HEK293 (cell line): ENCODE results near the gene SLC1A2.
A peak's percentile ranks its signal among the peaks of the same experiment; 100 is the strongest.

Experiments
- CTCF ChIA-PET: fragments of 350-600 bp; formaldehyde crosslinking; extraction: SDS; loops from one replicate; lab custom pipeline; 2021; ENCODE audit warnings: antibody characterized with exemption; lab: Yijun Ruan, JAX
- POLR2A ChIA-PET: fragments of 300-600 bp; formaldehyde crosslinking; extraction: SDS; loops from one replicate; lab custom pipeline; 2020; ENCODE audit warnings: antibody characterized with exemption, inconsistent platforms; lab: Yijun Ruan, JAX
- H3K27ac ChIP-seq: fragments of 200-500 bp; sonication (Bioruptor generic); 2 replicates; pipeline ENCODE4 v1.5.1; 2014; ENCODE audit warnings: low read depth, low read length, control low read depth, inconsistent platforms; ENCODE audit errors: extremely low read depth
- H3K36me3 ChIP-seq, 2 experiments: fragments of 200-500 bp in 1 of 2; sonication (Bioruptor generic) in 1 of 2; 1 replicate in 1 of 2; 2 replicates in 1 of 2; pipeline ENCODE4 v1.5.1; 2014 to 2017; ENCODE audit warnings: inconsistent platforms in 2 of 2, low read length in 2 of 2; ENCODE audit not compliant: control insufficient read depth in 2 of 2, insufficient read depth in 1 of 2
- H3K4me1 ChIP-seq: fragments of 200-500 bp; sonication (Bioruptor generic); 2 replicates; pipeline ENCODE4 v1.5.1; 2014; ENCODE audit warnings: mild to moderate bottlenecking, low read length, inconsistent platforms; ENCODE audit not compliant: control insufficient read depth, insufficient read depth
- H3K4me3 ChIP-seq: 2 replicates; pipeline ENCODE4 v1.5.1; 2011; ENCODE audit warnings: low read depth, mild to moderate bottlenecking, control low read depth, low read length, moderate library complexity
- H3K9me3 ChIP-seq: fragments of 200-500 bp; sonication (Bioruptor generic); 2 replicates; pipeline ENCODE4 v1.5.1; 2014; ENCODE audit warnings: low read depth, low read length, inconsistent platforms; ENCODE audit not compliant: control insufficient read depth, insufficient read depth
- GFI1B ChIP-seq: fragments of 450-650 bp; formaldehyde crosslinking; IDR thresholded peaks from 2 replicates; pipeline ENCODE4 v1.5.1; 2016; ENCODE audit warnings: missing biosample characterization, missing genetic modification characterization
- ZBTB8A ChIP-seq: fragments of 450-650 bp; formaldehyde crosslinking; IDR thresholded peaks from 2 replicates; pipeline ENCODE4 v1.5.1; 2016; ENCODE audit warnings: missing biosample characterization, missing genetic modification characterization
- ZEB2 ChIP-seq: fragments of 450-650 bp; formaldehyde crosslinking; IDR thresholded peaks from 2 replicates; pipeline ENCODE4 v1.5.1; 2016; ENCODE audit warnings: missing biosample characterization, missing genetic modification characterization
- ZNF155 ChIP-seq: fragments of 450-650 bp; formaldehyde crosslinking; IDR thresholded peaks from 2 replicates; pipeline ENCODE4 v1.5.1; 2016; ENCODE audit warnings: missing biosample characterization, missing genetic modification characterization
- ZNF221 ChIP-seq: fragments of 450-650 bp; formaldehyde crosslinking; IDR thresholded peaks from 2 replicates; pipeline ENCODE4 v1.5.1; 2017; ENCODE audit warnings: missing biosample characterization, missing genetic modification characterization, borderline replicate concordance
- ZNF37A ChIP-seq: fragments of 450-650 bp; IDR thresholded peaks from 2 replicates; pipeline ENCODE4 v1.5.1; 2018; ENCODE audit warnings: missing biosample characterization, missing genetic modification characterization
- ZNF404 ChIP-seq: fragments of 450-650 bp; formaldehyde crosslinking; IDR thresholded peaks from 2 replicates; pipeline ENCODE4 v1.5.1; 2017; ENCODE audit warnings: missing biosample characterization, missing genetic modification characterization
- ZNF629 ChIP-seq: fragments of 450-650 bp; formaldehyde crosslinking; IDR thresholded peaks from 2 replicates; pipeline ENCODE4 v1.5.1; 2017; ENCODE audit warnings: missing biosample characterization, missing genetic modification characterization
- ZNF660 ChIP-seq: fragments of 450-650 bp; IDR thresholded peaks from 2 replicates; pipeline ENCODE4 v1.5.1; 2018; ENCODE audit warnings: missing biosample characterization, mild to moderate bottlenecking, missing genetic modification characterization
- ZNF701 ChIP-seq: fragments of 450-650 bp; formaldehyde crosslinking; IDR thresholded peaks from 2 replicates; pipeline ENCODE4 v1.5.1; 2016; ENCODE audit warnings: missing biosample characterization, missing genetic modification characterization
- ZNF776 ChIP-seq: fragments of 450-650 bp; formaldehyde crosslinking; IDR thresholded peaks from 2 replicates; pipeline ENCODE4 v1.5.0; 2017; ENCODE audit warnings: missing biosample characterization, missing genetic modification characterization, borderline replicate concordance
- TF ChIP-seq, protein P1 (sequence below): fragments of 450-650 bp; formaldehyde crosslinking; IDR thresholded peaks from 2 replicates; pipeline ENCODE4 v1.5.1; 2017; ENCODE audit warnings: missing biosample characterization, missing genetic modification characterization
- TF ChIP-seq, protein P2 (sequence below): fragments of 450-650 bp; formaldehyde crosslinking; IDR thresholded peaks from 2 replicates; pipeline ENCODE4 v1.5.1; 2016; ENCODE audit warnings: missing biosample characterization, missing genetic modification characterization
- TF ChIP-seq, protein P3 (sequence below): fragments of 450-650 bp; formaldehyde crosslinking; IDR thresholded peaks from 2 replicates; pipeline ENCODE4 v1.5.1; 2016; ENCODE audit warnings: missing biosample characterization, missing genetic modification characterization, low read depth
- TF ChIP-seq, protein P4 (sequence below): fragments of 450-650 bp; formaldehyde crosslinking; IDR thresholded peaks from 2 replicates; pipeline ENCODE4 v1.5.0; 2017; ENCODE audit warnings: missing biosample characterization, missing genetic modification characterization, borderline replicate concordance
- TF ChIP-seq, protein P5 (sequence below): fragments of 450-650 bp; formaldehyde crosslinking; conservative IDR thresholded peaks from 2 replicates; pipeline ENCODE4 v1.5.1; 2016; ENCODE audit warnings: low read depth, missing biosample characterization, missing genetic modification characterization
- TF ChIP-seq, protein P6 (sequence below): fragments of 450-650 bp; formaldehyde crosslinking; IDR thresholded peaks from 2 replicates; pipeline ENCODE4 v1.5.1; 2016; ENCODE audit warnings: missing biosample characterization, missing genetic modification characterization
- TF ChIP-seq, protein P7 (sequence below): fragments of 450-650 bp; formaldehyde crosslinking; IDR thresholded peaks from 2 replicates; pipeline ENCODE4 v1.5.1; 2017; ENCODE audit warnings: missing biosample characterization, missing genetic modification characterization

SLC1A2 gene

DNA sequence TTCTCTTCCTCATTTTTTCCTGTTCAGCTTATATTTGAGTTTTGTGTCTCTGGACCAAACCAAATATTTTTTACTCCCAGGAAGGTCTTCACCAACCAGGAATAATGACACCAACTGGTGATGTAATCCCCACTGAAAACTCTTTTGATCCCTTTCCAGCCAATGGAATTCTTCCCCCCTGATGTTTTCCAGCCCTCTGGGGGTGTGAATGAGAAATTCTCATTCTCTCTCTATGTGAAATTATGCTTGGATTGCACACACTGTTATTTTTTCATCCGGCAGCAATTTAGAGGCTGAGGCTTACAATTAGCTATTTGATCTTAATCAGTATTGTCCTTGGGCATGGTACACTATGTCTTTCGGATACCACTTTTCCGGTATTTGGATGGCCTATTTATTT, 39.5 kb upstream of the SLC1A2 start (continued):
- TF ChIP-seq ZBTB8A: no peak
- TF ChIP-seq, protein P1, sequence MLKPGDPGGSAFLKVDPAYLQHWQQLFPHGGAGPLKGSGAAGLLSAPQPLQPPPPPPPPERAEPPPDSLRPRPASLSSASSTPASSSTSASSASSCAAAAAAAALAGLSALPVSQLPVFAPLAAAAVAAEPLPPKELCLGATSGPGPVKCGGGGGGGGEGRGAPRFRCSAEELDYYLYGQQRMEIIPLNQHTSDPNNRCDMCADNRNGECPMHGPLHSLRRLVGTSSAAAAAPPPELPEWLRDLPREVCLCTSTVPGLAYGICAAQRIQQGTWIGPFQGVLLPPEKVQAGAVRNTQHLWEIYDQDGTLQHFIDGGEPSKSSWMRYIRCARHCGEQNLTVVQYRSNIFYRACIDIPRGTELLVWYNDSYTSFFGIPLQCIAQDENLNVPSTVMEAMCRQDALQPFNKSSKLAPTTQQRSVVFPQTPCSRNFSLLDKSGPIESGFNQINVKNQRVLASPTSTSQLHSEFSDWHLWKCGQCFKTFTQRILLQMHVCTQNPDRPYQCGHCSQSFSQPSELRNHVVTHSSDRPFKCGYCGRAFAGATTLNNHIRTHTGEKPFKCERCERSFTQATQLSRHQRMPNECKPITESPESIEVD: 0 out of 2 replicates have a peak, but pooled peaks have one; percentile 13
- TF ChIP-seq ZNF629 (tag by site-specific recombination): 0 out of 2 replicates have a peak, but pooled peaks have one; percentile 13
- TF ChIP-seq, protein P2, sequence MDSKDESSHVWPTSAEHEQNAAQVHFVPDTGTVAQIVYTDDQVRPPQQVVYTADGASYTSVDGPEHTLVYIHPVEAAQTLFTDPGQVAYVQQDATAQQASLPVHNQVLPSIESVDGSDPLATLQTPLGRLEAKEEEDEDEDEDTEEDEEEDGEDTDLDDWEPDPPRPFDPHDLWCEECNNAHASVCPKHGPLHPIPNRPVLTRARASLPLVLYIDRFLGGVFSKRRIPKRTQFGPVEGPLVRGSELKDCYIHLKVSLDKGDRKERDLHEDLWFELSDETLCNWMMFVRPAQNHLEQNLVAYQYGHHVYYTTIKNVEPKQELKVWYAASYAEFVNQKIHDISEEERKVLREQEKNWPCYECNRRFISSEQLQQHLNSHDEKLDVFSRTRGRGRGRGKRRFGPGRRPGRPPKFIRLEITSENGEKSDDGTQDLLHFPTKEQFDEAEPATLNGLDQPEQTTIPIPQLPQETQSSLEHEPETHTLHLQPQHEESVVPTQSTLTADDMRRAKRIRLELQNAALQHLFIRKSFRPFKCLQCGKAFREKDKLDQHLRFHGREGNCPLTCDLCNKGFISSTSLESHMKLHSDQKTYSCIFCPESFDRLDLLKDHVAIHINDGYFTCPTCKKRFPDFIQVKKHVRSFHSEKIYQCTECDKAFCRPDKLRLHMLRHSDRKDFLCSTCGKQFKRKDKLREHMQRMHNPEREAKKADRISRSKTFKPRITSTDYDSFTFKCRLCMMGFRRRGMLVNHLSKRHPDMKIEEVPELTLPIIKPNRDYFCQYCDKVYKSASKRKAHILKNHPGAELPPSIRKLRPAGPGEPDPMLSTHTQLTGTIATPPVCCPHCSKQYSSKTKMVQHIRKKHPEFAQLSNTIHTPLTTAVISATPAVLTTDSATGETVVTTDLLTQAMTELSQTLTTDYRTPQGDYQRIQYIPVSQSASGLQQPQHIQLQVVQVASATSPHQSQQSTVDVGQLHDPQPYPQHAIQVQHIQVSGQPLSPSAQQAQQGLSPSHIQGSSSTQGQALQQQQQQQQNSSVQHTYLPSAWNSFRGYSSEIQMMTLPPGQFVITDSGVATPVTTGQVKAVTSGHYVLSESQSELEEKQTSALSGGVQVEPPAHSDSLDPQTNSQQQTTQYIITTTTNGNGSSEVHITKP (tag by site-specific recombination): peak; percentile 73
- no peak for TF ChIP-seq GFI1B (tag by site-specific recombination)
- TF ChIP-seq, protein P3, sequence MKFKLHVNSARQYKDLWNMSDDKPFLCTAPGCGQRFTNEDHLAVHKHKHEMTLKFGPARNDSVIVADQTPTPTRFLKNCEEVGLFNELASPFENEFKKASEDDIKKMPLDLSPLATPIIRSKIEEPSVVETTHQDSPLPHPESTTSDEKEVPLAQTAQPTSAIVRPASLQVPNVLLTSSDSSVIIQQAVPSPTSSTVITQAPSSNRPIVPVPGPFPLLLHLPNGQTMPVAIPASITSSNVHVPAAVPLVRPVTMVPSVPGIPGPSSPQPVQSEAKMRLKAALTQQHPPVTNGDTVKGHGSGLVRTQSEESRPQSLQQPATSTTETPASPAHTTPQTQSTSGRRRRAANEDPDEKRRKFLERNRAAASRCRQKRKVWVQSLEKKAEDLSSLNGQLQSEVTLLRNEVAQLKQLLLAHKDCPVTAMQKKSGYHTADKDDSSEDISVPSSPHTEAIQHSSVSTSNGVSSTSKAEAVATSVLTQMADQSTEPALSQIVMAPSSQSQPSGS (tag by site-specific recombination): no peak
- no peak for TF ChIP-seq ZNF155 (tag by site-specific recombination)
- no peak for TF ChIP-seq ZEB2 (tag by site-specific recombination)
- TF ChIP-seq ZNF660 (tag by site-specific recombination): no peak
- no peak for TF ChIP-seq ZNF404 (tag by site-specific recombination)
- no peak for TF ChIP-seq ZNF776 (tag by site-specific recombination)

DNA sequence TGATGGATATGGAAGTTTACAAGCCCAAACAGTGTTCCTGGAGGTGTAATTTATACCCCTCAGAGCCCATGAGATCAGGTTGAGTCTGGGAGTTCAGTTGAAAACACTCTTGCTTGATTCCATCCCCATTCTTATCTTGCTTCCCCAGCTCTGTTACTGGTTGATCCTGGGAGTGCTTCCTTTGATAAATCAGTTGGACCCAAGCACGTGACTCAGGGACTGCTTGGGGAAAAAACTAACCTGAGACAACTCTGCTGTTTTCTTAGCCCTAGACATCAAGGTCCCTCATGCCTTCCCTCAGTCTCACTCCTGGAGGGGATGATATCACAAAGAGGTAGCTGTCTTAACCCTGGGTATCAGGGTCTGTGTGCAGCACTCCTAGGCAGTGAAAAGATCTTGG, 35.0 kb upstream of the SLC1A2 start:
- ChIA-PET POLR2A (no interaction called here), CTCF (interaction anchor here (1.4 kb wide), 2 partner anchors 31 to 32 kb away, joined by 5 to 6 read pairs; no protein-coding TSS in a partner anchor)
- Histone ChIP-seq H3K9me3 (no peaks in the 10 kb centered on the region), H3K27ac (no peak overlapping the region), H3K36me3 (no peaks in the 10 kb centered on the region), H3K4me1 (no peaks in the 10 kb centered on the region), H3K4me3 (no peak overlapping the region)
- TF ChIP-seq ZNF37A (tag by site-specific recombination): no peak
- TF ChIP-seq, protein P4, sequence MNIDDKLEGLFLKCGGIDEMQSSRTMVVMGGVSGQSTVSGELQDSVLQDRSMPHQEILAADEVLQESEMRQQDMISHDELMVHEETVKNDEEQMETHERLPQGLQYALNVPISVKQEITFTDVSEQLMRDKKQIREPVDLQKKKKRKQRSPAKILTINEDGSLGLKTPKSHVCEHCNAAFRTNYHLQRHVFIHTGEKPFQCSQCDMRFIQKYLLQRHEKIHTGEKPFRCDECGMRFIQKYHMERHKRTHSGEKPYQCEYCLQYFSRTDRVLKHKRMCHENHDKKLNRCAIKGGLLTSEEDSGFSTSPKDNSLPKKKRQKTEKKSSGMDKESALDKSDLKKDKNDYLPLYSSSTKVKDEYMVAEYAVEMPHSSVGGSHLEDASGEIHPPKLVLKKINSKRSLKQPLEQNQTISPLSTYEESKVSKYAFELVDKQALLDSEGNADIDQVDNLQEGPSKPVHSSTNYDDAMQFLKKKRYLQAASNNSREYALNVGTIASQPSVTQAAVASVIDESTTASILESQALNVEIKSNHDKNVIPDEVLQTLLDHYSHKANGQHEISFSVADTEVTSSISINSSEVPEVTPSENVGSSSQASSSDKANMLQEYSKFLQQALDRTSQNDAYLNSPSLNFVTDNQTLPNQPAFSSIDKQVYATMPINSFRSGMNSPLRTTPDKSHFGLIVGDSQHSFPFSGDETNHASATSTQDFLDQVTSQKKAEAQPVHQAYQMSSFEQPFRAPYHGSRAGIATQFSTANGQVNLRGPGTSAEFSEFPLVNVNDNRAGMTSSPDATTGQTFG: no peak
- TF ChIP-seq ZNF221: no peak
- TF ChIP-seq, protein P5, sequence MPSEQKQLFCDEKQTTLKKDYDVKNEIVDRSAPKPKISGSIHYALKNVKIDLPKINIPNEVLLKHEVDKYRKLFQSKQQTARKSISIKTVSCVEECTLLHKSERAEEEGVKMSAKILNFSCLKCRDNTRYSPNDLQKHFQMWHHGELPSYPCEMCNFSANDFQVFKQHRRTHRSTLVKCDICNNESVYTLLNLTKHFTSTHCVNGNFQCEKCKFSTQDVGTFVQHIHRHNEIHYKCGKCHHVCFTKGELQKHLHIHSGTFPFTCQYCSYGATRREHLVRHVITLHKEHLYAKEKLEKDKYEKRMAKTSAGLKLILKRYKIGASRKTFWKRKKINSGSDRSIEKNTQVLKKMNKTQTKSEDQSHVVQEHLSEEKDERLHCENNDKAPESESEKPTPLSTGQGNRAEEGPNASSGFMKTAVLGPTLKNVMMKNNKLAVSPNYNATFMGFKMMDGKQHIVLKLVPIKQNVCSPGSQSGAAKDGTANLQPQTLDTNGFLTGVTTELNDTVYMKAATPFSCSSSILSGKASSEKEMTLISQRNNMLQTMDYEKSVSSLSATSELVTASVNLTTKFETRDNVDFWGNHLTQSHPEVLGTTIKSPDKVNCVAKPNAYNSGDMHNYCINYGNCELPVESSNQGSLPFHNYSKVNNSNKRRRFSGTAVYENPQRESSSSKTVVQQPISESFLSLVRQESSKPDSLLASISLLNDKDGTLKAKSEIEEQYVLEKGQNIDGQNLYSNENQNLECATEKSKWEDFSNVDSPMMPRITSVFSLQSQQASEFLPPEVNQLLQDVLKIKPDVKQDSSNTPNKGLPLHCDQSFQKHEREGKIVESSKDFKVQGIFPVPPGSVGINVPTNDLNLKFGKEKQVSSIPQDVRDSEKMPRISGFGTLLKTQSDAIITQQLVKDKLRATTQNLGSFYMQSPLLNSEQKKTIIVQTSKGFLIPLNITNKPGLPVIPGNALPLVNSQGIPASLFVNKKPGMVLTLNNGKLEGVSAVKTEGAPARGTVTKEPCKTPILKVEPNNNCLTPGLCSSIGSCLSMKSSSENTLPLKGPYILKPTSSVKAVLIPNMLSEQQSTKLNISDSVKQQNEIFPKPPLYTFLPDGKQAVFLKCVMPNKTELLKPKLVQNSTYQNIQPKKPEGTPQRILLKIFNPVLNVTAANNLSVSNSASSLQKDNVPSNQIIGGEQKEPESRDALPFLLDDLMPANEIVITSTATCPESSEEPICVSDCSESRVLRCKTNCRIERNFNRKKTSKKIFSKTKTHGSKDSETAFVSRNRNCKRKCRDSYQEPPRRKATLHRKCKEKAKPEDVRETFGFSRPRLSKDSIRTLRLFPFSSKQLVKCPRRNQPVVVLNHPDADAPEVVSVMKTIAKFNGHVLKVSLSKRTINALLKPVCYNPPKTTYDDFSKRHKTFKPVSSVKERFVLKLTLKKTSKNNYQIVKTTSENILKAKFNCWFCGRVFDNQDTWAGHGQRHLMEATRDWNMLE: no peak
- TF ChIP-seq, protein P6, sequence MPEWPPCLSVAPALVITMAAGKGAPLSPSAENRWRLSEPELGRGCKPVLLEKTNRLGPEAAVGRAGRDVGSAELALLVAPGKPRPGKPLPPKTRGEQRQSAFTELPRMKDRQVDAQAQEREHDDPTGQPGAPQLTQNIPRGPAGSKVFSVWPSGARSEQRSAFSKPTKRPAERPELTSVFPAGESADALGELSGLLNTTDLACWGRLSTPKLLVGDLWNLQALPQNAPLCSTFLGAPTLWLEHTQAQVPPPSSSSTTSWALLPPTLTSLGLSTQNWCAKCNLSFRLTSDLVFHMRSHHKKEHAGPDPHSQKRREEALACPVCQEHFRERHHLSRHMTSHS: no peak
- TF ChIP-seq, protein P7, sequence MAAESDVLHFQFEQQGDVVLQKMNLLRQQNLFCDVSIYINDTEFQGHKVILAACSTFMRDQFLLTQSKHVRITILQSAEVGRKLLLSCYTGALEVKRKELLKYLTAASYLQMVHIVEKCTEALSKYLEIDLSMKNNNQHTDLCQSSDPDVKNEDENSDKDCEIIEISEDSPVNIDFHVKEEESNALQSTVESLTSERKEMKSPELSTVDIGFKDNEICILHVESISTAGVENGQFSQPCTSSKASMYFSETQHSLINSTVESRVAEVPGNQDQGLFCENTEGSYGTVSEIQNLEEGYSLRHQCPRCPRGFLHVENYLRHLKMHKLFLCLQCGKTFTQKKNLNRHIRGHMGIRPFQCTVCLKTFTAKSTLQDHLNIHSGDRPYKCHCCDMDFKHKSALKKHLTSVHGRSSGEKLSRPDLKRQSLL (tag by site-specific recombination): no peak
- TF ChIP-seq, protein P3 (tag by site-specific recombination): no peak
- no peak for TF ChIP-seq ZNF701 (tag by site-specific recombination)
